Neural progenitor cell (in vitro differentiated cells): ENCODE measurements around the gene VIPR1.

ENCODE experiments used
- EZH2phosphoT487 ChIP-seq: fragments of 200-600 bp; sonication (generic); IDR thresholded peaks from 2 replicates; pipeline ENCODE4 v1.6.1; 2017; ENCODE audit warnings: antibody characterized with exemption
- TF ChIP-seq, protein P1 (sequence below): fragments of 200-600 bp; sonication (generic); IDR thresholded peaks from 2 replicates; pipeline ENCODE4 v1.5.1; 2017; ENCODE audit warnings: antibody characterized with exemption, mild to moderate bottlenecking

DNA sequence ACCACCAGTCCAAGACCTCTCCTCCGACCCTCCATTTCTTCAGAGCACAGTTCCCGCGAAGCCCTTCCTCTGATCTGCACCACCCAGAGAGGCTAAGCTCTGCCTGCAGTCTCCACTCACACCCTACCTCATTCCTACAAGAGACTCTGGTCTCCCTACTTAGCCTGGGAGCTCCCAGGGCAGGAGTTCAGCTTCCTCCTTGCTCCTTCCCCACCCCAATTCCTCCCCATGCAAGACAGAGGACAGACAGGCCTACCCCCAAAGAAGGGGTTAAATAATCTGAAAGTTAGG, 12.6 kb upstream of the VIPR1 start:
- no peak for TF ChIP-seq EZH2phosphoT487
- TF ChIP-seq, protein P1, sequence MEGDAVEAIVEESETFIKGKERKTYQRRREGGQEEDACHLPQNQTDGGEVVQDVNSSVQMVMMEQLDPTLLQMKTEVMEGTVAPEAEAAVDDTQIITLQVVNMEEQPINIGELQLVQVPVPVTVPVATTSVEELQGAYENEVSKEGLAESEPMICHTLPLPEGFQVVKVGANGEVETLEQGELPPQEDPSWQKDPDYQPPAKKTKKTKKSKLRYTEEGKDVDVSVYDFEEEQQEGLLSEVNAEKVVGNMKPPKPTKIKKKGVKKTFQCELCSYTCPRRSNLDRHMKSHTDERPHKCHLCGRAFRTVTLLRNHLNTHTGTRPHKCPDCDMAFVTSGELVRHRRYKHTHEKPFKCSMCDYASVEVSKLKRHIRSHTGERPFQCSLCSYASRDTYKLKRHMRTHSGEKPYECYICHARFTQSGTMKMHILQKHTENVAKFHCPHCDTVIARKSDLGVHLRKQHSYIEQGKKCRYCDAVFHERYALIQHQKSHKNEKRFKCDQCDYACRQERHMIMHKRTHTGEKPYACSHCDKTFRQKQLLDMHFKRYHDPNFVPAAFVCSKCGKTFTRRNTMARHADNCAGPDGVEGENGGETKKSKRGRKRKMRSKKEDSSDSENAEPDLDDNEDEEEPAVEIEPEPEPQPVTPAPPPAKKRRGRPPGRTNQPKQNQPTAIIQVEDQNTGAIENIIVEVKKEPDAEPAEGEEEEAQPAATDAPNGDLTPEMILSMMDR, result no peak
